Ishikawa (cell line): ENCODE results near the gene RNF217.

ENCODE experiments used
- CEBPB ChIP-seq: IDR thresholded peaks from 2 replicates; pipeline ENCODE4 v1.6.1; 2012
- CREB1 ChIP-seq: IDR thresholded peaks from 2 replicates; pipeline ENCODE4 v1.6.1; 2012; ENCODE audit warnings: low read depth
- EP300 ChIP-seq: IDR thresholded peaks from 2 replicates; pipeline ENCODE4 v1.6.1; 2012; ENCODE audit warnings: borderline replicate concordance
- NFIC ChIP-seq: IDR thresholded peaks from 2 replicates; pipeline ENCODE4 v1.6.1; 2012
- REST ChIP-seq: IDR thresholded peaks from 2 replicates; pipeline ENCODE4 v1.6.1; 2012; ENCODE audit warnings: low read depth, mild to moderate bottlenecking
- TCF12 ChIP-seq: IDR thresholded peaks from 2 replicates; pipeline ENCODE4 v1.6.1; 2012; ENCODE audit warnings: low read depth
- TEAD4 ChIP-seq: IDR thresholded peaks from 2 replicates; pipeline ENCODE4 v1.6.1; 2012
- USF1 ChIP-seq: IDR thresholded peaks from 2 replicates; pipeline ENCODE4 v1.6.1; 2012
- YY1 ChIP-seq: IDR thresholded peaks from 2 replicates; pipeline ENCODE4 v1.6.1; 2012; ENCODE audit warnings: low read depth
- TF ChIP-seq, protein P1 (sequence below): IDR thresholded peaks from 2 replicates; pipeline ENCODE4 v1.6.1; 2012

GRCh38 chr6:125112934-125113333 lies 150.7 kb downstream of the RNF217 start:
- TF ChIP-seq NFIC = no peak
- TF ChIP-seq EP300 = no peak
- no peak for TF ChIP-seq TCF12
- no peak for TF ChIP-seq YY1
- TF ChIP-seq CREB1 = no peak
- no peak for TF ChIP-seq USF1
- TF ChIP-seq, protein P1, sequence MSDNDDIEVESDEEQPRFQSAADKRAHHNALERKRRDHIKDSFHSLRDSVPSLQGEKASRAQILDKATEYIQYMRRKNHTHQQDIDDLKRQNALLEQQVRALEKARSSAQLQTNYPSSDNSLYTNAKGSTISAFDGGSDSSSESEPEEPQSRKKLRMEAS = no peak
- TF ChIP-seq TEAD4 = no peak
- no peak for TF ChIP-seq CEBPB
- no peak for TF ChIP-seq REST
